ENCODE data around the gene COBL.
A peak's percentile ranks its signal among the peaks of the same experiment; 100 is the strongest.

Gene COBL

GRCh38 chr7:51175992-51176388, 140.6 kb downstream of the COBL start:
- no peak for DNase-seq

- DNase-seq = no peak
Observed at GRCh38 chr7:51175316-51175991, 141.2 kb downstream of the COBL start.

GRCh38 chr7:51165337-51165736, 151.3 kb downstream of the COBL start:
- no peak for DNase-seq

DNA sequence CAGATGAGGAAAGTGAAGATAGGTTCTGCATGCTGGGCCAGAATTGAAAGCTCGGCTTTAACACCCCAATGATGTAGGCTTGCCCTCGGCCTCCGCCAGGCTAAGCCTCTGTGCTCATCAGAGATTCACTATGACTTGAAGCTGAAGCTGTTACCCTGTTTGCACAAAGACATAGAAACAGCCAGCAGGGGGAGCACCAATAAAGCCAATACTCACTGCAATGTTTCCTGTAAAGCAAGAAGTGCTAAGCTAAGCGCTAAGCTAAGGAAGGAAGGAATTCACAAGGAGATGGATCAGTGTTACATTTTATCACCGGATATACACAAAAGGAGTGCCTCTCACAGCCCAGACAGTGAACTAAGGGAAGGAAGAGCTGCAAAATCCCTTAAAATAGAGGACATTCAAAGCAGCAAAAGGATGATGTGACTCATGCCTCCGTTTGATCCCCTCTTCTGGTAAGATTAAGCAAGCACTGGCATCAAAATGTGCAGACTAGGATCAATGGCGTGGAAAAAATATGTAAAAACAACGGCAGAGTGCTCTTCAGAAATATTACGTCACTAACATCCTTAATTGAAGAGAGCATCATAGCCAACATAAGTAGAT, 153.8 kb downstream of the COBL start:
- peak; percentile 80 for DNase-seq

DNA sequence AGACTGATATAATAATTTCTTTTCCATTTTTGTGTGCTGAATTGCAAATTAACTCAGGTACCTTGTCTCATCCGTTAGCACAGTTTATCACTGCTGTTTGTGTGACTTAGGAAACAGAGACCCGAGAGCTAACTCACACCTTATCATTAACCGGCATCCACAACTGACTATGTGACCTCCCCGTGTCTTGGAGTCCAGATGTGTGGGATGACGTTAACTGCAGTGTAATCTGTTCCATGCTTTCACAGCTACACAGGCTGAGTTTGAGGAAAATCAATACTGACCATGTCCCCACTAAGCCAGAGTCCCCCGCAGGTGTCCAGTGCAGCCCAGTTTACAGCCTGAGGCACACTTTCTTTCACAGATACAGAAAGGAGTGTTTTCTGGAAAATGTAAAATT, 154.7 kb downstream of the COBL start:
- DNase-seq = no peak

DNA sequence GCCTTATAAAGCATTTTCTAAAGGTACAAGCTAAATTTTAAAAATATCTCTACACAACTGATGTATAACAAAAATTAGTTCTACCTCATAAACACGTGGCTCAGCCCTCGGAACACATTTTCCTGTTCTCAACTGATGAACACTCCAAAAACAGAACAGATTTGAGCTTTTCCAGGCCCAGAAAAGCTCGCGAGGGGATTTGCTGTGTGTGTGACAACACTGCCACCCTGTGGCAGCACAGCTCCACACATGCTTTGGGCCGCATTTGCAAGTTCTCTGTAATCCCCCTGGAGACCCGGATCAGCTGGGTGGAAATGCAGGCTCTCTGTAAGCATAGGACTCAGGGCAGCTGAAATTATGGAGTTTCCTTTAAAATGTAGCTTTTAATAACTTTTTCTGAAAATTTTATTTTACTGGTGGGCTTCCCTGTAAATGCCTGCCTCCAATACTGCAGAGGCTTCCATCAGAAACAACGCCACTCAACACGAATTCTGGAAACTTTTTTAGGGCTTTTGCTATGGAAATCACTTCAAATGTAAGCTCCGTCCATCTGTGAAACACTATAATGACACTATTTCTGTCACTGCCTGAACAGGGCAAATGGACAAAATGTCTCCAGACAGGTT, 155.5 kb downstream of the COBL start:
- DNase-seq = peak; percentile 58

DNA sequence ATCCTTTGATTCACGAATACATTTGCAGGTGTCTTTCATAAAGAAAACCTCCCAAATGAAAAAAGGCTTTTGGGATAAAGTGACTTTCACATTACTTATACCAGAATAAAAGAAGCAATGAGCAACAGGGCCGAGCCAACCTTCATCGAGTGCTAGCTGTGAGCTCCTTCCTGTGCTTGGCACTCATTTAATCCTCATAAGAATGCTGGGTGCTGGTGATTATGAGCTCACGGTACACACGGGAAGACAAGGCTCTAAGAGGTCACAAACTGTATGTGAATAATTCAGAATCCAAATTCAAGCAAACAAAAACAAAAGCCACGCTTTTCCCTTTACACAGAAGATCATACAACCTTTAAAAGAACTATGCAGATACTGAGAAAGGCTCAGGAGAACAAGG, 156.2 kb downstream of the COBL start:
- no peak for DNase-seq

DNA sequence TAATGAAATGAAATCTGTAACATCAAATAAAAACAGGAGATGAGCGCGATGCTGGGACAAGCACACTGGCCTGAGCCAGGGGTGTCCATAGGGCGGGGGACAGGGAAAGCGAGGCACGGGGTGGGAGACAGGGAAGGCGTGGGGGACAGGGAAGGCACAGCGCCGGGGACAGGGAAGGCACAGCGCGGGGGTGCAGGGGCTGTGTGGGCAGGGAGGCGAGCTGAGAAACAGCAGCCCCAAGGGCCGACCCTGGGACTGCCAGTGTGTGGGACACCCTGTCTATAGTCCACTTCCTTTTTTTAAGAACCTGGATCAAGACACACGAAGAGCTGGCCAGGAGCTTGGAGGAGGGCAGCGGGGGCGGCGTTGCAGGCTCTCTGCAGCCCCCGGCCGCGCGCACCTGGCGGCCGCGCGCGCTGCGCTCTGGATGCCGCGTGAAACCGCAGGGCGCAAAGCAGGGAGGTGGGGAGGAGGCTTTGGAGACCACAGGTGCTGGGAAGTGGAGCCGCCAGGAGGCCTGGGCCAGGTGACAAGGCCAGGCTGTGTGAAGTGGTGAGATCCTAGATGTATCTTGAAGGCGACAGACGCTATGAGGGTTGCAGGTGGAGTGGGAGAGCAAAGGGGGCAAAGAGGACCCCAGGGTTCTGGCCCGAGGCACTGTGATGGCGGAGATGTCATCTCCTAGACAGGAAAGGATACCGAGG, 157.7 kb downstream of the COBL start:
- DNase-seq = no peak

- no peak for DNase-seq
Observed at GRCh38 chr7:51158211-51158610, 158.4 kb downstream of the COBL start.

- DNase-seq = no peak
Observed at GRCh38 chr7:51154201-51154600, 162.4 kb downstream of the COBL start.

- no peak for DNase-seq
Observed at GRCh38 chr7:51152706-51153200, 163.9 kb downstream of the COBL start.

DNA sequence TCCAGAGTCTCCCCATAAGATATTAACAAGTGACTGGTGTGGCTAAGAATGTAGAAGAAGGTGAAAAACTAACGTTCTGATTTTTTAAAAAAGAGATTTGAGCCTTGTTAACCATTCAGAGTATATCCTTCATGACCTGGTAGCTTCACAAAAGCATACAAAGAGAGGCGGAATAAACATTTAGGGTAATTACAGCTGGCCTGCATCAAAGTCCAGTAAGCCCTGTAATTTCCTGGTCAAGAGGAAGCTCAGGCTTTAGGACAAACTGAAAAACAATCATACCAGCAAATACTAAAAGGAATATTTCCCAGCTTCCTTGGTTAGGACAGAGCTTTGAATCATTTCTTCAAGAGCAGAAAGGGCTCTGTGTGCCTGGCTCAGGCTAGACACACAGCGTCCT, 165.2 kb downstream of the COBL start:
- DNase-seq = no peak

DNA sequence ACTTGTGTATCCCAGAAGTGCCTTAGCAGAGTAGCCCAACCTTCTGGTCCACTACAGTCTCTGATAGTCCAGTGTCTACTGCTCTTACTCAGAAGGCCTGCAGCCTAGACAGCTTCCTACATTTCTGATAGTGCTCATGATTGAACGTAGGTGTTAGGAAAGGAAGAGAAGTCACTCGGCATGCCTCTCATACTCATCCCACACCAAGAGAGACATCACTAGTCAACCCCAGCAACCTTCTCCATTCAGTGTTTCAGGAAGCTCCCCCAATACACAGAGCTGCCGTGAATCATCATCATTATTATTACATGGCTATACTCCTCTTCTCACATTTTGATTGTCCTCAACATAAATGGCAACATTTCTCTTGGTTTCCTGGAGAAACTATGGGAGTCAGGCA, 166.4 kb downstream of the COBL start:
- DNase-seq = no peak

- no peak for DNase-seq
Observed at GRCh38 chr7:51148216-51148615, 168.4 kb downstream of the COBL start.

DNA sequence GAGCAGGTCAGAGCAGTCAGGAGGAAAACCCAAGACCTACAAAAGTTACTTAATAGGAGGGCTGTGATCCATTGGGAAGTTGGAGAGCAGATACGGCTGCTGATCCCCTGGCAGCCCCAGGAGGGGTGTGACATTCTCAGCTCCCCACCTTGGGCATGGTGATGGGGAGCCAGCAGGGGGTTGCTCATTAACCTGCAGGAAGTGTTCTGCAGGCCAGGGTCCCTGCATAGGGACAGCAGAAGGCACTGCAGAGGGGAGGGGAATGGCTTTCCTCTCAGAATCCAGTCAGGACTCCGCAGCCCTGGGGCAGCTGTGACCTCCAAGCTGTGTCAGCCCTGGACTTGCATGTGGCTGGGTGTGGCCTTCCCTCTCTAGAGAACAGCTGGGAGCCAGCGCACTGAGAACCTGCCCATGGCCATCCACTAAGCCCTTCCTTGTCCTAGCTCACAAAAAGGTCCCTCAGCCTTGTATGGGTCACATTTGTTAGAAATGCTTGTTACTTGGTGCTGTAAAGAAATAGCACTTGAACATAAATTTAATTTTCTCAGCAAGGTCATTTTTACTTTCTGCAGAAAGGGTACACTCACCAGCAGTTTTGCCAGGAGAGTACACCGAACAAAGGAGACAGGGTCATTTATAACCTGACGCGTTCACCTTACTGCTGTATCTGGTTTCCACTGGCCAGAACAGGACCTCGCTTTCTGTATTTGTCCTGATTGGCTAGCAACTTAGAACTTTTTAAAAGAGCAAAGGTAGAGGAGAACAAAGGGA, 169.6 kb downstream of the COBL start:
- no peak for DNase-seq

DNA sequence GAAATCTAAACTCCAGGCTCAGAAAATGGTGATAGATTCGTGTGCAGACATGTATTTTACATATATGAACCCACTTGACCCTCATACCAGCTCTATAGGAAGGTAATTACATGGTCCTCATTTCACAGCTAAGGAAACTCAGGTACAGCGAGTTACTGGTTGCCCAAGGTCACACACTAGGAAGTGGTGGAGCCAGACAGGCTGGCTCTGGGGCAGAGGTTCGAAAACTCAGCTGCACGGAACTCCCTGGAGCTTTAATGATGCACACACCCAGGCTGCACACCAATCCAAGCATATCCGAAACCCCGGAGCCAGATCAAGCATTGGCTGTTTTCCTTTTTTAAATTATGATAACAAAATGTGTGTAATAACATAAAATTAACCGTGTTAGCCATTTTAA, 172.4 kb downstream of the COBL start:
- no peak for DNase-seq

DNA sequence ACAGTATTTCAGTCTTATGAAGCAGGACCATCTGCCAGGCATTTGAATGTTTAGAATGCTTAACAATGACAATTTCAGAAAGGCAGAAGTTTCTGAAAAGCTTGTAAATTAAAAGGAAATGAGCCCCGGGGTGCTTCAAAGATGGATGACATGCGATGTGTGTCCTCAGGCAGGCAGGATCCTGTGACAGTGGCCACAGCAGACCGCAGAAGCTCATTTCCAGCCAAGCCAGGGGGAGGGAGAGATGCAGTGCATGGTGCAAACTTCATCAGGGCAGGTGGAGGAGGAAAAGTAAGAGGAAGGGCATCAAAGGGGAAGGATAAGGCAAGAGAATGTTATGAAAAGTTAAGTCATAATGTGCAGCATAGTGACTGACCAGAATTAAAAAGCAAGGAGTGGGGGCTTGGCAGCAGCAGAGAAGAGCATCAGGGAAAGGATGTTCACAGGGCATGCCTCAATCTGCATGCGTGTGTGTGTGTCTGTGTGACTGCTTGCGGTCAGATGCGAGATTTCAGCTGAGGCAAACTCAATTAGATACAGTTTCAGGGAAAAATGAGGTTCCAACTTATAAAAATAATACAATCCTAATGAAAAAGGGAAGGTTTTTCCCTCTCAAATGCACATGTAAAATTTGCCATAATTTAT, 173.7 kb downstream of the COBL start:
- DNase-seq = no peak

GRCh38 chr7:51141451-51142003, 175.1 kb downstream of the COBL start:
- DNase-seq = peak; percentile 10

DNA sequence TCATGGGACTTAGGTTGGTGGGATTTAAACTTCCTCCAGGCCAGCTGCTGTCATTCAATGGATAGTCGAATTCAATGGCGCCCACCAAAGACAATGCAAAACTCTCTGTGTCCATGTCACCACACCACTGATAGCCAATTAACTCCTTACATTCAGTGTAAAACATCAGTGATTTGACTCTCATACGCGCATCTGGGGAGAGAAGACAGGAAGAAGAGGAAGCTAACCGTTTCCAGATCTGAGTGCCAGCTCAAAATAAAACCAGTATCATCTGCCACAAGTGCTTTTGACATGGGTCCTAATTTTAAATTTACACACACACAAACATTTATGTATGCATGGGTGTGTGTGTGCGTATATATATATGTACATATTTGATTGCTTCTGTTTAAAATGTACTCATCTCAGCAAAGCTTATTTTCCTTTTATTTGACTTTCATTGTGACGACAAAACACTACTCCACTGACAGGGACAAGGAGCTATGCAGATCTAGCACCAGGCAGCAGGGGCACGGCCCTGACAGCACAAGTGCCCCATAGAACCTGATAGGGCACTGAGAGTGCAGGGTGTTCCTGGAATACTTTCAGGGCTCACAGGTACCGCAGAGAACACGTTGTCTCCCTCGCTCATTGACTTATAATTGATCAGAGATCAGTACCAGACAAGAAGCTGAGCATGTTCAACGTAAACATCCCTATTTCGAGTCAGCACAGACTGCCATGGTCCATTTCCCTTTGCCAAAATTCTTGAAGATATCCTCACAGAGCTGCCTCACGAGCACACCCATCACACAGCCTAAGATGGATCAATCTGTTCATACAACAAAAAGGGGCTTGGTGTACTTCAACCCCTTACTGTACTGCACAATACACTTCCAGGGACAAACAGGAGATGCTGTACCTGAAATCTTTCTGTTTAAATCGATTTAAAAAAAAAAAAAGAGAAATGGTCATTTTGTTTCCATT, 176.1 kb downstream of the COBL start:
- no peak for DNase-seq

- no peak for DNase-seq
Observed at GRCh38 chr7:51139796-51140195, 176.8 kb downstream of the COBL start.

Data from NCI-H1092 (cell line).